HepG2 (cell line): ENCODE results near the gene NEUROD1. TPM values are rescaled to one million over a fixed set of nuclear protein-coding genes. Genes with fewer than 3 reads are reported as not detected.

Experiments used
- ELF3 ChIP-seq: IDR thresholded peaks from 2 replicates; pipeline ENCODE4 v1.6.1; 2016; ENCODE audit warnings: missing genetic modification reagents, missing compliant biosample characterization
- HNRNPLL ChIP-seq: fragments of 200-400 bp; formaldehyde crosslinking; IDR thresholded peaks from 2 replicates; pipeline ENCODE4 v1.6.1; 2017; ENCODE audit warnings: mild to moderate bottlenecking, low read depth, low read length; ENCODE audit not compliant: poor library complexity, severe bottlenecking
- MIER2 ChIP-seq: IDR thresholded peaks from 2 replicates; pipeline ENCODE4 v1.6.1; 2016; ENCODE audit warnings: missing biosample characterization, missing genetic modification reagents
- RFXAP ChIP-seq: sonication (generic); formaldehyde crosslinking; IDR thresholded peaks from 2 replicates; pipeline ENCODE4 v1.4.0; 2020; ENCODE audit warnings: missing genetic modification reagents, borderline replicate concordance
- SOX5 ChIP-seq: IDR thresholded peaks from 2 replicates; pipeline ENCODE4 v1.6.1; 2016; ENCODE audit warnings: borderline replicate concordance
- WIZ ChIP-seq: sonication (generic); formaldehyde crosslinking; IDR thresholded peaks from 2 replicates; pipeline ENCODE4 v1.5.1; 2020; ENCODE audit warnings: mild to moderate bottlenecking, missing genetic modification reagents
- ZNF292 ChIP-seq: sonication (generic); formaldehyde crosslinking; IDR thresholded peaks from 2 replicates; pipeline ENCODE4 v1.8.1; 2022; ENCODE audit warnings: mild to moderate bottlenecking, low read depth, missing genetic modification reagents, borderline replicate concordance
- ZNF317 ChIP-seq: sonication (generic); formaldehyde crosslinking; IDR thresholded peaks from 2 replicates; pipeline ENCODE4 v1.5.0; 2020; ENCODE audit warnings: mild to moderate bottlenecking, missing genetic modification reagents
- ZNF354B ChIP-seq: sonication (generic); formaldehyde crosslinking; IDR thresholded peaks from 2 replicates; pipeline ENCODE4 v1.8.0; 2022; ENCODE audit warnings: mild to moderate bottlenecking, missing genetic modification reagents
- ZNF879 ChIP-seq: sonication (generic); formaldehyde crosslinking; IDR thresholded peaks from 2 replicates; pipeline ENCODE4 v1.8.1; 2023; ENCODE audit warnings: missing genetic modification reagents
- polyA plus RNA-seq, 8 experiments: library from polyadenylated mRNA; depleted of rRNA in 3 of 8; stranded (reverse) in 7 of 8; unstranded in 1 of 8; fragments of >200 nt; fragmentation: Illumina TruSeq in 4 of 8; extraction: Trizol in 4 of 8; gene quantifications; 2 replicates each; pipeline versions ENCODE4 v1.2.1 to v1.2.3, GENCODE V29; 2011 to 2016; ENCODE audit warnings: low read depth in 4 of 8, missing spikeins in 1 of 8, mixed read lengths in 1 of 8; ENCODE audit not compliant: insufficient read depth in 1 of 8
- total RNA-seq, 5 experiments: library from RNA; depleted of rRNA; stranded (reverse); fragments of >200 nt; fragmentation: Illumina TruSeq; extraction: Trizol; gene quantifications; 2 replicates each; pipeline ENCODE4 v1.2.3, GENCODE V29; 2016; ENCODE audit warnings: low read depth in 1 of 5
- TF ChIP-seq, protein P1 (sequence below), 2 experiments: IDR thresholded peaks; 2 replicates each; pipeline ENCODE4 v1.6.1; 2011 to 2012; ENCODE audit warnings: low read length in 2 of 2, borderline replicate concordance in 1 of 2, low read depth in 1 of 2, mild to moderate bottlenecking in 1 of 2, moderate library complexity in 1 of 2
- TF ChIP-seq, protein P2 (sequence below): IDR thresholded peaks from 2 replicates; pipeline ENCODE4 v1.6.1; 2016; ENCODE audit warnings: missing compliant biosample characterization, missing genetic modification reagents, borderline replicate concordance
- TF ChIP-seq, protein P3 (sequence below): sonication (generic); formaldehyde crosslinking; IDR thresholded peaks from 2 replicates; pipeline ENCODE4 v1.4.0; 2020; ENCODE audit warnings: missing genetic modification reagents
- TF ChIP-seq, protein P4 (sequence below): sonication (generic); formaldehyde crosslinking; conservative IDR thresholded peaks from 2 replicates; pipeline ENCODE4 v1.8.0; 2022; ENCODE audit warnings: missing genetic modification reagents
- TF ChIP-seq, protein P5 (sequence below): sonication (generic); formaldehyde crosslinking; IDR thresholded peaks from 2 replicates; pipeline ENCODE4 v1.5.0; 2020; ENCODE audit warnings: missing genetic modification reagents

NEUROD1 gene
- total and polyA plus RNA-seq, 2 of the 13 experiments (the other 11 are each of a cell fraction or from before 2014, with no cell fraction given) = not detected

DNA sequence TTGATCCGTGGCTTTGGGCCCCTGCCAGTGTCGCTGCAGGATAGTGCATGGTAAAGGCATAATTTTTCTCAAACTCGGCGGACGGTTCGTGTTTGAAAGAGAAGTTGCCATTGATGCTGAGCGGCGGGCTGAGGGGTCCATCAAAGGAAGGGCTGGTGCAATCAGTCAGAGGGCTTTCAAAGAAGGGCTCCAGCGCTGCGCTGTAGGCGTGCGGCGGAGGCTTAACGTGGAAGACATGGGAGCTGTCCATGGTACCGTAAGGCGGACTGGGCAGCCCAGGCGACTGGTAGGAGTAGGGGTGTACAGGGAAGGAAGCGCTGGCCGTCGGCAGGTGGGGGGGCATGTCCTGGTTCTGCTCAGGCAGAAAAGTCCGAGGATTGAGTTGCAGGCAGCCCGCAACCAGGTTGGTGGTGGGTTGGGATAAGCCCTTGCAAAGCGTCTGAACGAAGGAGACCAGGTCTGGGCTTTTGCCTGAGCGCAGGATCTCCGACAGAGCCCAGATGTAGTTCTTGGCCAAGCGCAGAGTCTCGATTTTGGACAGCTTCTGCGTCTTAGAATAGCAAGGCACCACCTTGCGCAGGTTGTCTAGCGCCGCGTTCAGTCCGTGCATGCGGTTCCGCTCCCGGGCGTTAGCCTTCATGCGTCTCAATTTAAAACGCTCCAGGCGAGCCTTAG, 2.3 kb downstream of the NEUROD1 start (continued):
- TF ChIP-seq, protein P1, sequence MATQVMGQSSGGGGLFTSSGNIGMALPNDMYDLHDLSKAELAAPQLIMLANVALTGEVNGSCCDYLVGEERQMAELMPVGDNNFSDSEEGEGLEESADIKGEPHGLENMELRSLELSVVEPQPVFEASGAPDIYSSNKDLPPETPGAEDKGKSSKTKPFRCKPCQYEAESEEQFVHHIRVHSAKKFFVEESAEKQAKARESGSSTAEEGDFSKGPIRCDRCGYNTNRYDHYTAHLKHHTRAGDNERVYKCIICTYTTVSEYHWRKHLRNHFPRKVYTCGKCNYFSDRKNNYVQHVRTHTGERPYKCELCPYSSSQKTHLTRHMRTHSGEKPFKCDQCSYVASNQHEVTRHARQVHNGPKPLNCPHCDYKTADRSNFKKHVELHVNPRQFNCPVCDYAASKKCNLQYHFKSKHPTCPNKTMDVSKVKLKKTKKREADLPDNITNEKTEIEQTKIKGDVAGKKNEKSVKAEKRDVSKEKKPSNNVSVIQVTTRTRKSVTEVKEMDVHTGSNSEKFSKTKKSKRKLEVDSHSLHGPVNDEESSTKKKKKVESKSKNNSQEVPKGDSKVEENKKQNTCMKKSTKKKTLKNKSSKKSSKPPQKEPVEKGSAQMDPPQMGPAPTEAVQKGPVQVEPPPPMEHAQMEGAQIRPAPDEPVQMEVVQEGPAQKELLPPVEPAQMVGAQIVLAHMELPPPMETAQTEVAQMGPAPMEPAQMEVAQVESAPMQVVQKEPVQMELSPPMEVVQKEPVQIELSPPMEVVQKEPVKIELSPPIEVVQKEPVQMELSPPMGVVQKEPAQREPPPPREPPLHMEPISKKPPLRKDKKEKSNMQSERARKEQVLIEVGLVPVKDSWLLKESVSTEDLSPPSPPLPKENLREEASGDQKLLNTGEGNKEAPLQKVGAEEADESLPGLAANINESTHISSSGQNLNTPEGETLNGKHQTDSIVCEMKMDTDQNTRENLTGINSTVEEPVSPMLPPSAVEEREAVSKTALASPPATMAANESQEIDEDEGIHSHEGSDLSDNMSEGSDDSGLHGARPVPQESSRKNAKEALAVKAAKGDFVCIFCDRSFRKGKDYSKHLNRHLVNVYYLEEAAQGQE (IDR thresholded peaks at IDR 0.05; ENCODE audit: borderline replicate concordance in 1 of 2, low read depth in 1 of 2, low read length in 2 of 2) = peak in 1 of 2 experiments; percentile 99
- TF ChIP-seq RFXAP (CRISPR knock-in tag) = peak; percentile 81
- TF ChIP-seq, protein P2, sequence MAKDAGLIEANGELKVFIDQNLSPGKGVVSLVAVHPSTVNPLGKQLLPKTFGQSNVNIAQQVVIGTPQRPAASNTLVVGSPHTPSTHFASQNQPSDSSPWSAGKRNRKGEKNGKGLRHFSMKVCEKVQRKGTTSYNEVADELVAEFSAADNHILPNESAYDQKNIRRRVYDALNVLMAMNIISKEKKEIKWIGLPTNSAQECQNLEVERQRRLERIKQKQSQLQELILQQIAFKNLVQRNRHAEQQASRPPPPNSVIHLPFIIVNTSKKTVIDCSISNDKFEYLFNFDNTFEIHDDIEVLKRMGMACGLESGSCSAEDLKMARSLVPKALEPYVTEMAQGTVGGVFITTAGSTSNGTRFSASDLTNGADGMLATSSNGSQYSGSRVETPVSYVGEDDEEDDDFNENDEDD (CRISPR knock-in tag) = peak; percentile 43; the same call in 1 of the 2 replicates
- TF ChIP-seq, protein P3, sequence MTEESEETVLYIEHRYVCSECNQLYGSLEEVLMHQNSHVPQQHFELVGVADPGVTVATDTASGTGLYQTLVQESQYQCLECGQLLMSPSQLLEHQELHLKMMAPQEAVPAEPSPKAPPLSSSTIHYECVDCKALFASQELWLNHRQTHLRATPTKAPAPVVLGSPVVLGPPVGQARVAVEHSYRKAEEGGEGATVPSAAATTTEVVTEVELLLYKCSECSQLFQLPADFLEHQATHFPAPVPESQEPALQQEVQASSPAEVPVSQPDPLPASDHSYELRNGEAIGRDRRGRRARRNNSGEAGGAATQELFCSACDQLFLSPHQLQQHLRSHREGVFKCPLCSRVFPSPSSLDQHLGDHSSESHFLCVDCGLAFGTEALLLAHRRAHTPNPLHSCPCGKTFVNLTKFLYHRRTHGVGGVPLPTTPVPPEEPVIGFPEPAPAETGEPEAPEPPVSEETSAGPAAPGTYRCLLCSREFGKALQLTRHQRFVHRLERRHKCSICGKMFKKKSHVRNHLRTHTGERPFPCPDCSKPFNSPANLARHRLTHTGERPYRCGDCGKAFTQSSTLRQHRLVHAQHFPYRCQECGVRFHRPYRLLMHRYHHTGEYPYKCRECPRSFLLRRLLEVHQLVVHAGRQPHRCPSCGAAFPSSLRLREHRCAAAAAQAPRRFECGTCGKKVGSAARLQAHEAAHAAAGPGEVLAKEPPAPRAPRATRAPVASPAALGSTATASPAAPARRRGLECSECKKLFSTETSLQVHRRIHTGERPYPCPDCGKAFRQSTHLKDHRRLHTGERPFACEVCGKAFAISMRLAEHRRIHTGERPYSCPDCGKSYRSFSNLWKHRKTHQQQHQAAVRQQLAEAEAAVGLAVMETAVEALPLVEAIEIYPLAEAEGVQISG (CRISPR knock-in tag) = peak; percentile 69
- TF ChIP-seq ZNF354B (CRISPR knock-in tag) = 0 out of 2 replicates have a peak, but pooled peaks have one; percentile 35
- peak; percentile 45; the same call in 1 of the 2 replicates for TF ChIP-seq SOX5 (CRISPR knock-in tag)
- TF ChIP-seq MIER2 (CRISPR knock-in tag) = peak; percentile 99
- TF ChIP-seq ZNF292 = no peak
- TF ChIP-seq, protein P4, sequence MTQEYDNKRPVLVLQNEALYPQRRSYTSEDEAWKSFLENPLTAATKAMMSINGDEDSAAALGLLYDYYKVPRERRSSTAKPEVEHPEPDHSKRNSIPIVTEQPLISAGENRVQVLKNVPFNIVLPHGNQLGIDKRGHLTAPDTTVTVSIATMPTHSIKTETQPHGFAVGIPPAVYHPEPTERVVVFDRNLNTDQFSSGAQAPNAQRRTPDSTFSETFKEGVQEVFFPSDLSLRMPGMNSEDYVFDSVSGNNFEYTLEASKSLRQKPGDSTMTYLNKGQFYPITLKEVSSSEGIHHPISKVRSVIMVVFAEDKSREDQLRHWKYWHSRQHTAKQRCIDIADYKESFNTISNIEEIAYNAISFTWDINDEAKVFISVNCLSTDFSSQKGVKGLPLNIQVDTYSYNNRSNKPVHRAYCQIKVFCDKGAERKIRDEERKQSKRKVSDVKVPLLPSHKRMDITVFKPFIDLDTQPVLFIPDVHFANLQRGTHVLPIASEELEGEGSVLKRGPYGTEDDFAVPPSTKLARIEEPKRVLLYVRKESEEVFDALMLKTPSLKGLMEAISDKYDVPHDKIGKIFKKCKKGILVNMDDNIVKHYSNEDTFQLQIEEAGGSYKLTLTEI = no peak
- TF ChIP-seq ELF3 (CRISPR knock-in tag) = peak; percentile 71
- TF ChIP-seq HNRNPLL = peak; percentile 96
- TF ChIP-seq, protein P5, sequence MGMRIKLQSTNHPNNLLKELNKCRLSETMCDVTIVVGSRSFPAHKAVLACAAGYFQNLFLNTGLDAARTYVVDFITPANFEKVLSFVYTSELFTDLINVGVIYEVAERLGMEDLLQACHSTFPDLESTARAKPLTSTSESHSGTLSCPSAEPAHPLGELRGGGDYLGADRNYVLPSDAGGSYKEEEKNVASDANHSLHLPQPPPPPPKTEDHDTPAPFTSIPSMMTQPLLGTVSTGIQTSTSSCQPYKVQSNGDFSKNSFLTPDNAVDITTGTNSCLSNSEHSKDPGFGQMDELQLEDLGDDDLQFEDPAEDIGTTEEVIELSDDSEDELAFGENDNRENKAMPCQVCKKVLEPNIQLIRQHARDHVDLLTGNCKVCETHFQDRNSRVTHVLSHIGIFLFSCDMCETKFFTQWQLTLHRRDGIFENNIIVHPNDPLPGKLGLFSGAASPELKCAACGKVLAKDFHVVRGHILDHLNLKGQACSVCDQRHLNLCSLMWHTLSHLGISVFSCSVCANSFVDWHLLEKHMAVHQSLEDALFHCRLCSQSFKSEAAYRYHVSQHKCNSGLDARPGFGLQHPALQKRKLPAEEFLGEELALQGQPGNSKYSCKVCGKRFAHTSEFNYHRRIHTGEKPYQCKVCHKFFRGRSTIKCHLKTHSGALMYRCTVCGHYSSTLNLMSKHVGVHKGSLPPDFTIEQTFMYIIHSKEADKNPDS (CRISPR knock-in tag) = no peak
- peak; percentile 99 for TF ChIP-seq WIZ (CRISPR knock-in tag)
- 0 out of 2 replicates have a peak, but pooled peaks have one; percentile 58 for TF ChIP-seq ZNF317 (CRISPR knock-in tag)
- TF ChIP-seq ZNF879 (CRISPR knock-in tag) = no peak
